Spinal cord (tissue), 10 donors: ENCODE results near the gene PRKN. TPM values are rescaled to one million over a fixed set of nuclear protein-coding genes. Genes with fewer than 3 reads are reported as not detected.

ENCODE experiments used
- DNase-seq, 6 donors: peaks; one replicate each; pipeline versions ENCODE4 v3.0.0 to v3.0.0-alpha.2; 2013 to 2015; ENCODE audit warnings: low spot score in 6 of 6, low read depth in 4 of 6
- H3K27ac ChIP-seq: one replicate; pipeline ENCODE4 v1.5.1; 2013; ENCODE audit warnings: low read depth, low read length, control low read depth
- H3K27me3 ChIP-seq: one replicate; pipeline ENCODE4 v1.6.1; 2013; ENCODE audit warnings: low read length; ENCODE audit not compliant: control insufficient read depth, insufficient read depth
- H3K36me3 ChIP-seq: one replicate; pipeline ENCODE4 v1.6.1; 2013; ENCODE audit warnings: low read length; ENCODE audit not compliant: control insufficient read depth, insufficient read depth
- H3K4me1 ChIP-seq: one replicate; pipeline ENCODE4 v1.6.1; 2013; ENCODE audit warnings: low read length; ENCODE audit not compliant: control insufficient read depth, insufficient read depth
- H3K4me3 ChIP-seq: one replicate; pipeline ENCODE4 v1.5.1; 2013; ENCODE audit warnings: low read depth, low read length, control low read depth
- H3K9me3 ChIP-seq: one replicate; pipeline ENCODE4 v1.6.1; 2013; ENCODE audit warnings: low read length; ENCODE audit not compliant: control insufficient read depth, insufficient read depth
- WGBS: methylation state at CpG from one replicate; pipeline ENCODE4 v1.1.5; 2013; ENCODE audit warnings: missing lambda C conversion rate; ENCODE audit not compliant: insufficient coverage; 5-methylcytosine and 5-hydroxymethylcytosine counted together
- polyA plus RNA-seq, 2 donors: library from polyadenylated mRNA; unstranded; fragments of 120-200 nt; gene quantifications; one replicate each; pipeline ENCODE4 v1.2.1, GENCODE V29; 2013; ENCODE audit not compliant: insufficient read length in 2 of 2
- total RNA-seq, 2 donors: library from RNA; depleted of rRNA in 1 of 2; stranded (reverse); fragments of 120-200 nt in 1 of 2; fragments of >200 nt in 1 of 2; gene quantifications; one replicate each; pipeline versions ENCODE4 v1.2.3 to v1.2.4, GENCODE V29; 2013 to 2014
- donor health status: healthy.

The PRKN gene
- total and polyA plus RNA-seq, 4 donors, result 7.4 to 9.5 (median 8.4) TPM

DNA sequence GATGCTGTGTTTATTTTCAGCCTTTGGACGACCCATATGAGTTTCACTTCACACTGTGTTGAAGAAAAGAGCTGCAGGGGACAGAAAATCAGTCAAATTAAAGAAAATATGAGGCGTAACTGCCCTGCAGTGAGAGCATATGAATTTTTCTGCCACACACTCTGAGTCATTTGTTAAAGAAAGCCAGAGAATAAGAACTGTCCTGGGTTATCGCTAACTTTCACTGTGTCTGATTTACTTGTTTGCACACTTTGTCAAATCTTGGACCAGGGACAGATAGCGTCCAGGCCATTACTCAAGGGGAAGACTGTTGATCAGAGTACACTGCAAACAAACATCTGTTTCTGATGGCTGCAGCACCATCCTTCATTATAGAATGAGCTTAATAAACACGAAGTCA is 1326.9 kb downstream of the PRKN start:
- H3K27me3 ChIP-seq, result no peaks in the 10 kb centered on the region
- peak in 1 of 6 donors; percentile 39 for DNase-seq
- no peak overlapping the region for H3K4me3 ChIP-seq
- H3K36me3 ChIP-seq, result no peaks in the 10 kb centered on the region
- no peak overlapping the region for H3K27ac ChIP-seq
- peaks cover 3% of the 10 kb centered on the region for H3K9me3 ChIP-seq
- WGBS, result 43% methylated on average over 4 of the region's 5 CpGs
- peaks cover 3% of the 10 kb centered on the region for H3K4me1 ChIP-seq

- Histone ChIP-seq H3K4me3 (no peak overlapping the region), H3K27me3 (no peaks in the 10 kb centered on the region), H3K9me3 (peaks cover 1% of the 10 kb centered on the region), H3K4me1 (peaks cover 7% of the 10 kb centered on the region), H3K27ac (no peak overlapping the region), H3K36me3 (no peaks in the 10 kb centered on the region)
- WGBS, result 84% methylated on average over 3 of the region's 6 CpGs
- DNase-seq, result peak in 2 of 6 donors; percentile 22 to 45
Observed at GRCh38 chr6:161396539-161396938, 1331.0 kb downstream of the PRKN start.

GRCh38 chr6:161395716-161396231 is 1331.8 kb downstream of the PRKN start:
- Histone ChIP-seq H3K4me1 (peaks cover 7% of the 10 kb centered on the region), H3K4me3 (no peak overlapping the region), H3K27me3 (no peaks in the 10 kb centered on the region), H3K36me3 (no peaks in the 10 kb centered on the region), H3K9me3 (peaks cover 1% of the 10 kb centered on the region), H3K27ac (no peak overlapping the region)
- DNase-seq, result peak in 2 of 6 donors; percentile 38 to 45
- WGBS, result 50% methylated on average over 5 of the region's 9 CpGs

- Histone ChIP-seq H3K4me3 (no peak overlapping the region), H3K36me3 (no peaks in the 10 kb centered on the region), H3K9me3 (peaks cover 1% of the 10 kb centered on the region), H3K27ac (no peak overlapping the region), H3K27me3 (no peaks in the 10 kb centered on the region), H3K4me1 (peaks cover 7% of the 10 kb centered on the region)
- no peak for DNase-seq
- WGBS, result no CpG with 5 or more reads among the region's 5 CpGs
Observed at GRCh38 chr6:161394437-161394836, 1333.1 kb downstream of the PRKN start.

GRCh38 chr6:161393839-161394364 is 1333.7 kb downstream of the PRKN start:
- H3K27ac ChIP-seq, result no peak overlapping the region
- WGBS, result 13% methylated on average over 3 of the region's 7 CpGs
- H3K4me1 ChIP-seq, result peaks cover 7% of the 10 kb centered on the region
- no peak overlapping the region for H3K4me3 ChIP-seq
- no peaks in the 10 kb centered on the region for H3K27me3 ChIP-seq
- H3K9me3 ChIP-seq, result peaks cover under 1% of the 10 kb centered on the region
- DNase-seq, result peak in 5 of 6 donors; percentile 75 to 97 (median 83)
- H3K36me3 ChIP-seq, result no peaks in the 10 kb centered on the region

- H3K27ac ChIP-seq, result no peak overlapping the region
- H3K27me3 ChIP-seq, result no peaks in the 10 kb centered on the region
- no peak overlapping the region for H3K4me3 ChIP-seq
- WGBS, result 63% methylated on average over 1 of the region's 3 CpGs
- H3K36me3 ChIP-seq, result no peaks in the 10 kb centered on the region
- peaks cover 7% of the 10 kb centered on the region for H3K4me1 ChIP-seq
- no peak for DNase-seq
- H3K9me3 ChIP-seq, result no peaks in the 10 kb centered on the region
Observed at GRCh38 chr6:161393292-161393691, 1334.3 kb downstream of the PRKN start.

DNA sequence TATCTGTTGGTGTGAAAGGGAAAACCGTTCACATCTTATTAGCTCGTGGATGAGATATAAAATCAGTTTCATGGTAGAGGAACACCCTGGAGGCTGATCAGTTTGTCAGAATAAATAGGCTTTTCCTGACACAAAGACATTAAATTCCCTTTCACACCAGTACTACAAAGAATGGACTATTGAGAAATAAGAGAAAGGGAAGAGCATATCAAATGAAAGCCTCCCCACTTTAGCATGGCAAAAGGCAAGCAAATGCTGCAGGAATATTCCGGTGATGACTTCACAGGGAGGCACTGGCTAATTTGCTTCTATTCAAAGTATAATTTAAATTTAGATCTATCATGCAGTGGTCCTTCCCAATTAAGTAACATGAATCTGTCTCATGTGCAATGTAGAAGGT is 1337.8 kb downstream of the PRKN start:
- H3K36me3 ChIP-seq, result no peaks in the 10 kb centered on the region
- no CpG with 5 or more reads among the region's 3 CpGs for WGBS
- peak in 1 of 6 donors; percentile 67 for DNase-seq
- H3K9me3 ChIP-seq, result no peaks in the 10 kb centered on the region
- no peaks in the 10 kb centered on the region for H3K27me3 ChIP-seq
- no peak overlapping the region for H3K27ac ChIP-seq
- H3K4me1 ChIP-seq, result no peaks in the 10 kb centered on the region
- H3K4me3 ChIP-seq, result no peak overlapping the region

- H3K27me3 ChIP-seq, result no peaks in the 10 kb centered on the region
- no peaks in the 10 kb centered on the region for H3K4me1 ChIP-seq
- no peaks in the 10 kb centered on the region for H3K9me3 ChIP-seq
- H3K4me3 ChIP-seq, result no peak overlapping the region
- no peak for DNase-seq
- WGBS, result 94% methylated on average over 6 of the region's 6 CpGs
- no peaks in the 10 kb centered on the region for H3K36me3 ChIP-seq
- no peak overlapping the region for H3K27ac ChIP-seq
Observed at GRCh38 chr6:161383951-161384350, 1343.6 kb downstream of the PRKN start.

- no peaks in the 10 kb centered on the region for H3K27me3 ChIP-seq
- H3K36me3 ChIP-seq, result no peaks in the 10 kb centered on the region
- no peak for DNase-seq
- WGBS, result 78% methylated on average over 7 of the region's 8 CpGs
- no peak overlapping the region for H3K4me3 ChIP-seq
- H3K9me3 ChIP-seq, result no peaks in the 10 kb centered on the region
- H3K27ac ChIP-seq, result no peak overlapping the region
- H3K4me1 ChIP-seq, result peaks cover 21% of the 10 kb centered on the region
Observed at GRCh38 chr6:161379834-161380582, 1347.6 kb downstream of the PRKN start.

DNA sequence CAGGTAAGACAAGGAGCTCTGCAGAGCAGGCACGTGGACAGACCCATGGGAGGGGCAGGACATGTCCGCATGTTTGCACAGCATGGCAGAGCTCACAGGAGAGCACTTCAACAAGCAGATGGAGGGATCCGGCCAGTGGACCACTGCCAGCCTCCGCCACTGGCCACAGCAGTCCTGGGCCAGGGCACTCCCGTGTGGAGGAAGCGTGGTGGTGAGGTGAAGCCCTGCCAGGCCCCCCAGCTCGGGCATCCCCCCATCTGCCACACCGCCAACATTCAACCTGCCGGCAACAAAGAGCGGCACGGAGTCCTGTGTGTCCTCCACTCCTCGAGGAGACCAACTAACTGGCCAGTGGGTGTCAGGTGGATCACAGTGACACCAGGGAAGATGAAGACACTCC is 1349.5 kb downstream of the PRKN start:
- Histone ChIP-seq H3K9me3 (no peaks in the 10 kb centered on the region), H3K4me1 (peaks cover 32% of the 10 kb centered on the region), H3K36me3 (no peaks in the 10 kb centered on the region), H3K27ac (no peak overlapping the region), H3K27me3 (no peaks in the 10 kb centered on the region), H3K4me3 (no peak overlapping the region)
- WGBS, result 90% methylated on average over 10 of the region's 12 CpGs
- DNase-seq, result no peak
